Measurements from ENCODE around the gene SCYGR4. TPM values are rescaled to one million over a fixed set of nuclear protein-coding genes. Genes with fewer than 3 reads are reported as not detected.

Gene SCYGR4
- not detected in 2 replicates for total RNA-seq

GRCh38 chr2:227617316-227618230 lies at the start of gene SCYGR4:
SCYGR4 (plus strand) TSS chr2:227617498; CDS start chr2:227617498, 0 bp downstream.

GRCh38 chr2:227598835-227599503 lies 18.3 kb upstream of the SCYGR4 start, which contains the start of gene SCYGR2:
SCYGR2 (plus strand) TSS chr2:227598893; CDS start chr2:227598893, 0 bp downstream.

GRCh38 chr2:227614740-227615139 lies 2.6 kb upstream of the SCYGR4 start, which contains the start of gene SCYGR3:
SCYGR3 (minus strand) TSS chr2:227614840; CDS start chr2:227614840, 0 bp downstream.

GRCh38 chr2:227666631-227667170 lies 49.4 kb downstream of the SCYGR4 start, which contains the start of gene SCYGR5:
SCYGR5 (plus strand) TSS chr2:227666804; CDS start chr2:227666804, 0 bp downstream.

Other genes with a start within 250 kb of the SCYGR4 start
- gene TM4SF20, start 238.2 kb upstream of the SCYGR4 start, total RNA-seq, result 0.07 TPM in 1 of 2 replicates, not detected in the other
- gene SCYGR1, start 229.5 kb upstream of the SCYGR4 start, total RNA-seq, result not detected in 2 replicates
- gene AGFG1, start 145.3 kb upstream of the SCYGR4 start, total RNA-seq, result 62.7 and 62.8 TPM in 2 replicates
- not detected in 2 replicates for gene SCYGR2, start 18.6 kb upstream of the SCYGR4 start, total RNA-seq
- not detected in 2 replicates for gene SCYGR3, start 2.7 kb upstream of the SCYGR4 start, total RNA-seq
- not detected in 2 replicates for gene SCYGR5, start 49.3 kb downstream of the SCYGR4 start, total RNA-seq
- 0.36 and 0.78 TPM in 2 replicates for gene SLC19A3, start 100.5 kb downstream of the SCYGR4 start, total RNA-seq
- gene SCYGR6, start 107.3 kb downstream of the SCYGR4 start, total RNA-seq, result not detected in 2 replicates
- not detected in 2 replicates for gene SCYGR7, start 110.8 kb downstream of the SCYGR4 start, total RNA-seq
- not detected in 2 replicates for gene SCYGR8, start 128.4 kb downstream of the SCYGR4 start, total RNA-seq
- gene CCL20, start 196.3 kb downstream of the SCYGR4 start, total RNA-seq, result 0.13 TPM in 1 of 2 replicates, not detected in the other

All from smooth muscle cell of the pulmonary artery (primary cell).